Lower lobe of right lung (tissue), 2 donors: Measurements from ENCODE around the gene RARG. TPM values are rescaled to one million over a fixed set of nuclear protein-coding genes. Genes with fewer than 3 reads are reported as not detected.

Source experiments
- ATAC-seq, 2 donors: fragments of 200-7000 bp; cut with Tn5 transposase; one replicate each; pipeline ENCODE4 v1.9.1; 2020 to 2022; ENCODE audit warnings: mild to moderate bottlenecking in 2 of 2, moderate library complexity in 2 of 2
- DNase-seq: peaks from one replicate; pipeline ENCODE4 v3.0.0-alpha.2; 2020
- H3K27ac ChIP-seq: fragments of 200-600 bp; one replicate; pipeline ENCODE4 v1.8.0; 2022
- H3K27me3 ChIP-seq: fragments of 200-600 bp; one replicate; pipeline ENCODE4 v1.8.0; 2022; ENCODE audit warnings: low read depth
- H3K36me3 ChIP-seq: fragments of 200-600 bp; one replicate; pipeline ENCODE4 v1.8.0; 2022; ENCODE audit warnings: mild to moderate bottlenecking
- H3K4me1 ChIP-seq: fragments of 200-600 bp; one replicate; pipeline ENCODE4 v1.8.0; 2022
- H3K4me3 ChIP-seq: fragments of 200-600 bp; one replicate; pipeline ENCODE4 v1.8.0; 2022; ENCODE audit warnings: mild to moderate bottlenecking
- H3K9me3 ChIP-seq: fragments of 200-600 bp; one replicate; pipeline ENCODE4 v1.8.0; 2022
- intact Hi-C: fragments of 100-400 bp; cut with DNase I; formaldehyde crosslinking; loops from one replicate; pipeline ENCODE4 v1.11.0; 2022
- total RNA-seq: library from RNA; stranded (reverse); fragmentation: NEBNext Ultra II Directional; extraction: Animal tissue kit (Norgen Biotek cat#: 25700); gene quantifications from one replicate; pipeline ENCODE4 v1.2.1, GENCODE V29; 2021
- TF ChIP-seq, protein P1 (sequence below): fragments of 200-600 bp; IDR thresholded peaks from one replicate; pipeline ENCODE4 v1.8.0; 2022; ENCODE audit warnings: antibody characterized with exemption, mild to moderate bottlenecking
- donor health status: DM: no; HTN: yes; CAD: no; lungs with severe emphysema.

Gene RARG
- total RNA-seq, 1 donor from 2014 or later, result 30.1 TPM

DNA sequence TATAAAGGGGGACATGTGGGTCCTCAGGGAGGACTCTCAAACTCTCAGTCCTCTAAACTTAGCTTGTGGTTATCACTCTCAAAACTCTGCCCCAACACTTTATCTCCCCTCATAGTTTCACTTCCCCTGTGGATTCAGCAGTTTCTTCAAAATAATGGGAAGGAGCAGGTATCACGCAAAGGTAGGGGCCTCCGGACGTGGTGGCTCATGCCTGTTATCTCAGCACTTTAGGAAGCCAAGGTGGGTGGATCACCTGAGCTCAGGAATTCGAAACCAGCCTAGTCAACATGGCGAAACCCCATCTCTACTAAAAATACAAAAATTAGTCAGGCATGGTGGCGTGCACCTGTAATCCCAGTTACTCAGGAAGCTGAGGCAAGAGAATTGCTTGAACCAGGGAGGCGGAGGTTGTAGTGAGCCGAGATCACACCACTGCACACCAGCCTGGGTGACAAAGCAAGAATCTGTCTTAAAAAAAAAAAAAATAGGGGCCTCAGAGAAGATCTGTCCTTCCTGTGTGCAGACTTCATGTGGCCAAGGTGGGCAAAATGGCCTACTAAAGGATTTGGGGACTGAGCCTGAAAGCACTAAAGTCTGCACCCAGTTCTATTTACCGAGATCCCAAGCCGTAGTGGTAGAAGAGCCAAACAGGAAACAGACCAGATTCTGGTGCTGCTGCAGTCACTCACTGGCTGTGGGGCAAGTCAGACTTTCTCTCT, 31.4 kb downstream of the RARG start:
- no peaks in the 10 kb centered on the region for H3K27me3 ChIP-seq
- no peaks in the 10 kb centered on the region for H3K9me3 ChIP-seq
- DNase-seq, result no peak
- no peak overlapping the region for H3K27ac ChIP-seq
- ATAC-seq, result no peak
- H3K4me3 ChIP-seq, result no peak overlapping the region
- intact Hi-C loops, result no loop called here
- peaks cover 19% of the 10 kb centered on the region for H3K4me1 ChIP-seq
- TF ChIP-seq, protein P1, sequence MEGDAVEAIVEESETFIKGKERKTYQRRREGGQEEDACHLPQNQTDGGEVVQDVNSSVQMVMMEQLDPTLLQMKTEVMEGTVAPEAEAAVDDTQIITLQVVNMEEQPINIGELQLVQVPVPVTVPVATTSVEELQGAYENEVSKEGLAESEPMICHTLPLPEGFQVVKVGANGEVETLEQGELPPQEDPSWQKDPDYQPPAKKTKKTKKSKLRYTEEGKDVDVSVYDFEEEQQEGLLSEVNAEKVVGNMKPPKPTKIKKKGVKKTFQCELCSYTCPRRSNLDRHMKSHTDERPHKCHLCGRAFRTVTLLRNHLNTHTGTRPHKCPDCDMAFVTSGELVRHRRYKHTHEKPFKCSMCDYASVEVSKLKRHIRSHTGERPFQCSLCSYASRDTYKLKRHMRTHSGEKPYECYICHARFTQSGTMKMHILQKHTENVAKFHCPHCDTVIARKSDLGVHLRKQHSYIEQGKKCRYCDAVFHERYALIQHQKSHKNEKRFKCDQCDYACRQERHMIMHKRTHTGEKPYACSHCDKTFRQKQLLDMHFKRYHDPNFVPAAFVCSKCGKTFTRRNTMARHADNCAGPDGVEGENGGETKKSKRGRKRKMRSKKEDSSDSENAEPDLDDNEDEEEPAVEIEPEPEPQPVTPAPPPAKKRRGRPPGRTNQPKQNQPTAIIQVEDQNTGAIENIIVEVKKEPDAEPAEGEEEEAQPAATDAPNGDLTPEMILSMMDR, result no peak
- H3K36me3 ChIP-seq, result no peaks in the 10 kb centered on the region

DNA sequence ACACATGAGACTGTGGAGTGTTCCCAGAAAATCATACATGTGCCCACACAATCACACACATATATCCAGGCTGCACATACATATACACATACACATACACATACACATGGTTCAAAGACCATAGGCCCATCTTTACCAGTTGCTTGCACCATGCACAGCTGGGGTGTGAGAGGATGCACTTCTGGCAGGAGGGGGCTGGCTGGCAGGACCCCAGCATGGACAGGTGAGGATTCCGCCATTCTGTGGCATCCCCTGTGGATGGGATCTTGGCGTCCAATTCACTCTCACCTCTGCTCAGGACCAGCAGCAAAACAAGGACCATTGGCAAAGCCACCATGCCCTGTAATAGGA, 31.9 kb downstream of the RARG start:
- DNase-seq (no peak), ATAC-seq (no peak)
- no peaks in the 10 kb centered on the region for H3K36me3 ChIP-seq
- TF ChIP-seq, protein P1, result no peak
- no peak overlapping the region for H3K4me3 ChIP-seq
- no peak overlapping the region for H3K27ac ChIP-seq
- peaks cover 19% of the 10 kb centered on the region for H3K4me1 ChIP-seq
- H3K9me3 ChIP-seq, result no peaks in the 10 kb centered on the region
- intact Hi-C loops, result no loop called here
- H3K27me3 ChIP-seq, result no peaks in the 10 kb centered on the region

GRCh38 chr12:53199700-53200099, 32.3 kb downstream of the RARG start:
- DNase-seq, result no peak
- TF ChIP-seq, protein P1, result no peak
- Histone ChIP-seq H3K4me1 (peaks cover 19% of the 10 kb centered on the region), H3K9me3 (no peaks in the 10 kb centered on the region), H3K27me3 (no peaks in the 10 kb centered on the region), H3K36me3 (no peaks in the 10 kb centered on the region), H3K27ac (no peak overlapping the region), H3K4me3 (no peak overlapping the region)
- ATAC-seq, result no peak
- intact Hi-C loops, result no loop called here

DNA sequence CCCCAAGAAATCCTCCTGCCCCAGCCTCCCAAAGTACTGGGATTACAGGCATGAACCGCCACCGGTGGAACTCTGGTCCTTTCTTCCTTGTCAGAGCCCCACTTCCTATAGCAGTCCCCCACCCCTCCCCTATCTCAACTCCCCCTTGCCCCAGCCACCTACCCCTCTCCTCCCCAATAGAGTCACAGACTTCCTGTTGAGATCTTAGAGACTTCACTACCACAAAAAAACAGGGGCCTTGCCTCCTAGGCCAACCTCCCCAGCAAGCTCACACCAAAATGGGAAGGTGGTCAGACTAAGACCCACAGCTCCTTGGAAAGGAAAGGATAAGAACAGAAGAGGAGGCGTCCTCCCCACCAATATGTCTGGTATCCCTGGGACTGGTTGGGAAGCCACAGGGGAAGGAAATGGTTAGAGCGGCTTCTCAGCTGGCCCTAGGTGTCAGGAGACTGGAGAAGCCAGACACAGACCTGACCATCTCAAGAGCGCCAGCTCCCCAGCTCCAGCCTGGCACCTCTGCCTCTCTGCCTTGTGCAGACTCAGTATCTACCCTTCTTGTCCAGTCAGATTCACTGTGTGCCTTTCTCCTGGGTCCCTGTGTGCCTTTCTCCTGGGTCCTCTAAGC, 33.4 kb downstream of the RARG start:
- no peak for ATAC-seq
- intact Hi-C loops, result no loop called here

GRCh38 chr12:53197011-53197640, 34.9 kb downstream of the RARG start:
- no peaks in the 10 kb centered on the region for H3K9me3 ChIP-seq
- peak overlapping the region; percentile 46 for H3K4me3 ChIP-seq
- DNase-seq (no peak), ATAC-seq (no peak)
- peaks cover 19% of the 10 kb centered on the region for H3K4me1 ChIP-seq
- H3K36me3 ChIP-seq, result no peaks in the 10 kb centered on the region
- TF ChIP-seq, protein P1, result no peak
- no peak overlapping the region for H3K27ac ChIP-seq
- H3K27me3 ChIP-seq, result no peaks in the 10 kb centered on the region
- intact Hi-C loops, result no loop called here

More for the DNA sequence above, 33.4 kb downstream of the RARG start:
- Histone ChIP-seq H3K4me1 (peaks cover 19% of the 10 kb centered on the region), H3K27ac (no peak overlapping the region), H3K36me3 (no peaks in the 10 kb centered on the region), H3K9me3 (no peaks in the 10 kb centered on the region), H3K27me3 (no peaks in the 10 kb centered on the region), H3K4me3 (no peak overlapping the region)
- TF ChIP-seq, protein P1, result no peak
- DNase-seq, result no peak
